ENCODE measurements around the gene AKNA.

Gene AKNA

GRCh38 chr9:114387680-114388356 lies at the start of gene AKNA:
Gene AKNA, minus strand, starts transcription at chr9:114387982. Its CDS starts 6,649 bp downstream, at chr9:114381333.
- DNase-seq (ENCODE audit: low read depth in 2 of 2): peak; percentile 73 to 76

GRCh38 chr9:114437401-114437893 lies 49.7 kb upstream of the AKNA start:
- DNase-seq (ENCODE audit: low read depth in 2 of 2): no peak

- DNase-seq (ENCODE audit: low read depth in 2 of 2): no peak
Observed at GRCh38 chr9:114434878-114435311, 47.1 kb upstream of the AKNA start.

GRCh38 chr9:114433720-114434255 lies 46.0 kb upstream of the AKNA start:
- DNase-seq (ENCODE audit: low read depth in 2 of 2): no peak

GRCh38 chr9:114433086-114433485 lies 45.3 kb upstream of the AKNA start:
- DNase-seq (ENCODE audit: low read depth in 2 of 2): no peak

- DNase-seq (ENCODE audit: low read depth in 2 of 2): no peak
Observed at GRCh38 chr9:114432323-114433067, 44.7 kb upstream of the AKNA start.

GRCh38 chr9:114431770-114432169 lies 44.0 kb upstream of the AKNA start:
- no peak for DNase-seq (ENCODE audit: low read depth in 2 of 2)

GRCh38 chr9:114431003-114431402 lies 43.2 kb upstream of the AKNA start:
- DNase-seq (ENCODE audit: low read depth in 2 of 2): no peak

GRCh38 chr9:114430457-114430856 lies 42.7 kb upstream of the AKNA start:
- DNase-seq (ENCODE audit: low read depth in 2 of 2): no peak

GRCh38 chr9:114429488-114429887 lies 41.7 kb upstream of the AKNA start:
- no peak for DNase-seq (ENCODE audit: low read depth in 2 of 2)

- no peak for DNase-seq (ENCODE audit: low read depth in 2 of 2)
Observed at GRCh38 chr9:114428466-114428865, 40.7 kb upstream of the AKNA start.

GRCh38 chr9:114427644-114428043 lies 39.9 kb upstream of the AKNA start:
- no peak for DNase-seq (ENCODE audit: low read depth in 2 of 2)

GRCh38 chr9:114426046-114426948 lies 38.5 kb upstream of the AKNA start:
- DNase-seq (ENCODE audit: low read depth in 2 of 2): no peak

- no peak for DNase-seq (ENCODE audit: low read depth in 2 of 2)
Observed at GRCh38 chr9:114425126-114425525, 37.3 kb upstream of the AKNA start.

GRCh38 chr9:114424126-114424525 lies 36.3 kb upstream of the AKNA start:
- no peak for DNase-seq (ENCODE audit: low read depth in 2 of 2)

GRCh38 chr9:114423181-114423580 lies 35.4 kb upstream of the AKNA start:
- DNase-seq (ENCODE audit: low read depth in 2 of 2): no peak

GRCh38 chr9:114421147-114421546 lies 33.4 kb upstream of the AKNA start:
- no peak for DNase-seq (ENCODE audit: low read depth in 2 of 2)

- no peak for DNase-seq (ENCODE audit: low read depth in 2 of 2)
Observed at GRCh38 chr9:114419796-114420195, 32.0 kb upstream of the AKNA start.

GRCh38 chr9:114418053-114418452 lies 30.3 kb upstream of the AKNA start:
- DNase-seq (ENCODE audit: low read depth in 2 of 2): no peak

- DNase-seq (ENCODE audit: low read depth in 2 of 2): no peak
Observed at GRCh38 chr9:114417511-114417910, 29.7 kb upstream of the AKNA start.

GRCh38 chr9:114416906-114417305 lies 29.1 kb upstream of the AKNA start:
- DNase-seq (ENCODE audit: low read depth in 2 of 2): no peak

- no peak for DNase-seq (ENCODE audit: low read depth in 2 of 2)
Observed at GRCh38 chr9:114416290-114416689, 28.5 kb upstream of the AKNA start.

All from stimulated activated CD8-positive, alpha-beta memory T cell treated with anti-CD3 and anti-CD28 coated beads, Interleukin-7, amount 100 ng/mL, for 4 hours (primary cell).